AG04450 (cell line): ENCODE data around the gene IFT20. TPM values are rescaled to one million over a fixed set of nuclear protein-coding genes. Genes with fewer than 3 reads are reported as not detected.

Experiments
- CTCF ChIA-PET: fragments of 300-600, 350-600 bp; formaldehyde crosslinking; extraction: SDS; loops from one replicate; lab custom pipeline; 2022; ENCODE audit warnings: antibody characterized with exemption, inconsistent platforms; lab: Charles Lee
- POLR2A ChIA-PET: fragments of 350-600 bp; formaldehyde crosslinking; extraction: SDS; loops from one replicate; lab custom pipeline; 2021; ENCODE audit warnings: antibody characterized with exemption, inconsistent platforms; lab: Yijun Ruan, JAX
- DNase-seq: peaks from one replicate; pipeline ENCODE4 v3.0.0-alpha.2; 2011; ENCODE audit warnings: low read depth, low spot score
- H3K27ac ChIP-seq: one replicate; pipeline ENCODE4 v1.5.1; 2012; ENCODE audit warnings: low read depth, low read length, control low read depth
- H3K27me3 ChIP-seq: one replicate; pipeline ENCODE4 v1.6.0; 2012; ENCODE audit warnings: low read length; ENCODE audit not compliant: control insufficient read depth, insufficient read depth
- H3K4me3 ChIP-seq: 2 replicates; pipeline ENCODE4 v1.5.1; 2011; ENCODE audit warnings: mild to moderate bottlenecking, low read depth, low read length, control low read depth
- H3K9me3 ChIP-seq: 2 replicates; pipeline ENCODE4 v1.5.1; 2012; ENCODE audit warnings: low read length; ENCODE audit not compliant: control insufficient read depth, insufficient read depth
- CTCF ChIP-seq: IDR thresholded peaks from 2 replicates; pipeline ENCODE4 v1.5.1; 2011; ENCODE audit warnings: low read depth, low read length, control low read depth, inconsistent platforms
- polyA plus RNA-seq: library from polyadenylated mRNA; depleted of rRNA; stranded (reverse); fragments of >200 nt; gene quantifications from 2 replicates; pipeline ENCODE4 v1.2.3, GENCODE V29; 2011

Gene IFT20
- polyA plus RNA-seq, 1 experiment, result 67.1 TPM

- H3K9me3 ChIP-seq, result no peaks in the 10 kb centered on the region; the same call in 1 of the 2 replicates
- no peak for TF ChIP-seq CTCF
- ChIA-PET CTCF (interaction anchor here (0.7 kb wide), 1 partner anchor 8 kb away, joined by 3 read pairs; no protein-coding TSS in a partner anchor), POLR2A (interaction anchor here (1.4 to 3.8 kb wide), 3 partner anchors 11 to 33 kb away, joined by 4 to 17 read pairs (median 5); partner anchors contain the start of genes IFT20, POLDIP2 and TNFAIP1)
- H3K4me3 ChIP-seq, result no peak overlapping the region
- no peak for DNase-seq
- no peaks in the 10 kb centered on the region for H3K27me3 ChIP-seq
- no peak overlapping the region for H3K27ac ChIP-seq
Observed at GRCh38 chr17:28368306-28368831, 33.1 kb upstream of the IFT20 start.

- POLR2A ChIA-PET, result interaction anchor here (1.4 to 1.6 kb wide), 2 partner anchors 10 to 32 kb away, joined by 4 to 5 read pairs; partner anchors contain the start of genes IFT20, POLDIP2 and TNFAIP1
- CTCF ChIA-PET, result interaction anchor here (1.1 kb wide), 1 partner anchor 10 kb away, joined by 4 read pairs; the partner anchor contains the start of gene POLDIP2
Observed at GRCh38 chr17:28367641-28368305, 32.5 kb upstream of the IFT20 start.

GRCh38 chr17:28366605-28367004 is 31.3 kb upstream of the IFT20 start:
- no peak overlapping the region for H3K4me3 ChIP-seq
- no peaks in the 10 kb centered on the region for H3K27me3 ChIP-seq
- H3K9me3 ChIP-seq, result no peaks in the 10 kb centered on the region; the same call in 1 of the 2 replicates
- CTCF ChIA-PET, result interaction anchor here (1.1 kb wide), 1 partner anchor 9 kb away, joined by 4 read pairs; the partner anchor contains the start of gene POLDIP2
- no peak for DNase-seq
- POLR2A ChIA-PET, result interaction anchor here (0.7 to 1.6 kb wide), 2 partner anchors 31 to 201 kb away, joined by 3 to 4 read pairs; partner anchors contain the start of genes IFT20 and TNFAIP1
- TF ChIP-seq CTCF, result no peak
- no peak overlapping the region for H3K27ac ChIP-seq

More at GRCh38 chr17:28367641-28368305, 32.5 kb upstream of the IFT20 start:
- Histone ChIP-seq H3K4me3 (no peak overlapping the region), H3K27ac (no peak overlapping the region), H3K27me3 (no peaks in the 10 kb centered on the region), H3K9me3 (no peaks in the 10 kb centered on the region; the same call in 1 of the 2 replicates)
- no peak for DNase-seq
- no peak for TF ChIP-seq CTCF

- POLR2A ChIA-PET, result no interaction called here
- Histone ChIP-seq H3K27ac (no peak overlapping the region), H3K4me3 (no peak overlapping the region), H3K9me3 (no peaks in the 10 kb centered on the region), H3K27me3 (no peaks in the 10 kb centered on the region)
- CTCF ChIA-PET, result no interaction called here
- no peak for TF ChIP-seq CTCF
- no peak for DNase-seq
Observed at GRCh38 chr17:28365487-28365886, 30.2 kb upstream of the IFT20 start.
